BE2C (cell line): ENCODE data around the gene ACSL3.

Experiments
- DNase-seq: peaks from one replicate; pipeline ENCODE4 v3.0.0-alpha.2; 2020
- H3K27me3 ChIP-seq: fragments of 250-450 bp; sonication (Bioruptor Pico); 2 replicates; pipeline ENCODE4 v1.5.1; 2020; ENCODE audit warnings: mild to moderate bottlenecking
- H3K36me3 ChIP-seq: fragments of 250-450 bp; sonication (Bioruptor Pico); 2 replicates; pipeline ENCODE4 v1.5.1; 2020; ENCODE audit warnings: mild to moderate bottlenecking
- H3K4me1 ChIP-seq: fragments of 250-450 bp; sonication (Bioruptor Pico); 2 replicates; pipeline ENCODE4 v1.5.1; 2020
- H3K4me3 ChIP-seq: 2 replicates; pipeline ENCODE4 v1.5.1; 2011; ENCODE audit warnings: low read depth, low read length
- H3K9me3 ChIP-seq: fragments of 250-450 bp; sonication (Bioruptor Pico); 2 replicates; pipeline ENCODE4 v1.5.1; 2020
- CTCF ChIP-seq: IDR thresholded peaks from 2 replicates; pipeline ENCODE4 v1.5.1; 2012; ENCODE audit warnings: mild to moderate bottlenecking, low read depth, low read length

ACSL3 gene

GRCh38 chr2:222919841-222920526 lies 59.1 kb downstream of the ACSL3 start:
- Histone ChIP-seq H3K36me3 (peaks cover 62% of the 10 kb centered on the region), H3K4me3 (no peak overlapping the region), H3K9me3 (no peaks in the 10 kb centered on the region), H3K27me3 (no peaks in the 10 kb centered on the region), H3K4me1 (peaks cover 6% of the 10 kb centered on the region; the same call in 1 of the 2 replicates)
- no peak for TF ChIP-seq CTCF
- DNase-seq, result no peak

- DNase-seq, result no peak
- TF ChIP-seq CTCF, result no peak
- no peaks in the 10 kb centered on the region for H3K27me3 ChIP-seq
- H3K4me3 ChIP-seq, result no peak overlapping the region
- H3K9me3 ChIP-seq, result no peaks in the 10 kb centered on the region
- H3K36me3 ChIP-seq, result peaks cover 62% of the 10 kb centered on the region
- no peaks in the 10 kb centered on the region for H3K4me1 ChIP-seq
Measured at GRCh38 chr2:222920657-222921186, 59.9 kb downstream of the ACSL3 start.

- no peak overlapping the region for H3K4me3 ChIP-seq
- no peak for DNase-seq
- H3K4me1 ChIP-seq, result no peaks in the 10 kb centered on the region
- H3K9me3 ChIP-seq, result no peaks in the 10 kb centered on the region
- H3K36me3 ChIP-seq, result peaks cover 58% of the 10 kb centered on the region
- TF ChIP-seq CTCF, result no peak
- H3K27me3 ChIP-seq, result no peaks in the 10 kb centered on the region
Measured at GRCh38 chr2:222922019-222922800, 61.4 kb downstream of the ACSL3 start.

- Histone ChIP-seq H3K4me1 (no peaks in the 10 kb centered on the region), H3K9me3 (no peaks in the 10 kb centered on the region), H3K27me3 (no peaks in the 10 kb centered on the region), H3K4me3 (no peak overlapping the region), H3K36me3 (peaks cover 50% of the 10 kb centered on the region)
- no peak for TF ChIP-seq CTCF
- no peak for DNase-seq
Measured at GRCh38 chr2:222926915-222927314, 66.1 kb downstream of the ACSL3 start.

GRCh38 chr2:222927600-222927999 lies 66.8 kb downstream of the ACSL3 start:
- H3K9me3 ChIP-seq, result no peaks in the 10 kb centered on the region
- no peak for TF ChIP-seq CTCF
- no peak overlapping the region for H3K4me3 ChIP-seq
- no peaks in the 10 kb centered on the region for H3K4me1 ChIP-seq
- H3K36me3 ChIP-seq, result peaks cover 47% of the 10 kb centered on the region
- no peak for DNase-seq
- no peaks in the 10 kb centered on the region for H3K27me3 ChIP-seq

- no peaks in the 10 kb centered on the region for H3K27me3 ChIP-seq
- H3K36me3 ChIP-seq, result peaks cover 44% of the 10 kb centered on the region
- H3K4me3 ChIP-seq, result no peak overlapping the region
- no peaks in the 10 kb centered on the region for H3K4me1 ChIP-seq
- DNase-seq, result no peak
- TF ChIP-seq CTCF, result no peak
- no peaks in the 10 kb centered on the region for H3K9me3 ChIP-seq
Measured at GRCh38 chr2:222928335-222928734, 67.5 kb downstream of the ACSL3 start.
